Activated CD8-positive, alpha-beta memory T cell treated with anti-CD3 and anti-CD28 coated beads, Interleukin-2, amount 50 U/mL, for 4 hours (primary cell): ENCODE data around the gene CCNJL.
"Not testable (repeated sequence)": the region's sequence is repeated elsewhere in the genome, so short reads cannot be mapped to it uniquely, and the experiment has no call there.

ENCODE experiments used
- DNase-seq: peaks from one replicate; pipeline ENCODE4 v3.0.0-alpha.2; 2020

The CCNJL gene

GRCh38 chr5:160312134-160312959 lies at the start of gene CCNJL:
Gene CCNJL, minus strand, starts transcription at chr5:160312564. Its CDS starts 641 bp downstream, at chr5:160311923.
- no peak for DNase-seq

GRCh38 chr5:160361624-160362228 lies 49.4 kb upstream of the CCNJL start:
- DNase-seq = no peak

GRCh38 chr5:160360310-160360709 lies 47.9 kb upstream of the CCNJL start:
- DNase-seq = no peak

- no peak for DNase-seq
Observed at GRCh38 chr5:160359816-160360215, 47.5 kb upstream of the CCNJL start.

- DNase-seq = no peak
Observed at GRCh38 chr5:160359242-160359641, 46.9 kb upstream of the CCNJL start.

GRCh38 chr5:160357861-160358411 lies 45.6 kb upstream of the CCNJL start:
- no peak for DNase-seq

- no peak for DNase-seq
Observed at GRCh38 chr5:160357394-160357793, 45.0 kb upstream of the CCNJL start.

GRCh38 chr5:160356550-160357347 lies 44.4 kb upstream of the CCNJL start:
- no peak for DNase-seq

GRCh38 chr5:160354666-160355065 lies 42.3 kb upstream of the CCNJL start:
- no peak for DNase-seq

GRCh38 chr5:160353379-160353778 lies 41.0 kb upstream of the CCNJL start:
- DNase-seq = no peak

GRCh38 chr5:160352308-160352707 lies 39.9 kb upstream of the CCNJL start:
- no peak for DNase-seq

- DNase-seq = no peak
Observed at GRCh38 chr5:160349935-160350303, 37.6 kb upstream of the CCNJL start.

- DNase-seq = no peak
Observed at GRCh38 chr5:160349249-160349934, 37.0 kb upstream of the CCNJL start.

- no peak for DNase-seq
Observed at GRCh38 chr5:160348080-160348479, 35.7 kb upstream of the CCNJL start.

GRCh38 chr5:160347448-160347847 lies 35.1 kb upstream of the CCNJL start:
- DNase-seq = no peak

GRCh38 chr5:160342413-160342941 lies 30.1 kb upstream of the CCNJL start:
- no peak for DNase-seq

- no peak for DNase-seq
Observed at GRCh38 chr5:160341309-160341870, 29.0 kb upstream of the CCNJL start.

- DNase-seq = not testable (repeated sequence)
Observed at GRCh38 chr5:160340513-160340912, 28.1 kb upstream of the CCNJL start.

GRCh38 chr5:160339406-160340130 lies 27.2 kb upstream of the CCNJL start:
- DNase-seq = no peak

- DNase-seq = not testable (repeated sequence)
Observed at GRCh38 chr5:160334716-160335115, 22.4 kb upstream of the CCNJL start.

GRCh38 chr5:160333721-160334120 lies 21.4 kb upstream of the CCNJL start:
- no peak for DNase-seq
